Progenitor cell of endocrine pancreas (in vitro differentiated cells): ENCODE results near the gene HSPA9. TPM values are rescaled to one million over a fixed set of nuclear protein-coding genes. Genes with fewer than 3 reads are reported as not detected.
A peak's percentile ranks its signal among the peaks of the same experiment; 100 is the strongest.

Source experiments
- DNase-seq: peaks from one replicate; pipeline ENCODE4 v3.0.0; 2021; ENCODE audit warnings: low spot score; ENCODE audit not compliant: unreplicated experiment
- H3K27ac Mint-ChIP-seq: 2 replicates; pipeline ENCODE4 v1.8.0; 2021; ENCODE audit warnings: mild to moderate bottlenecking, moderate library complexity, mixed read lengths
- H3K27me3 Mint-ChIP-seq: 2 replicates; pipeline ENCODE4 v1.8.0; 2021; ENCODE audit warnings: mixed read lengths
- H3K36me3 Mint-ChIP-seq: 2 replicates; pipeline ENCODE4 v1.8.0; 2022; ENCODE audit warnings: mixed read lengths; ENCODE audit not compliant: insufficient read depth
- H3K4me1 Mint-ChIP-seq: 2 replicates; pipeline ENCODE4 v1.8.0; 2021; ENCODE audit warnings: low read depth, mixed read lengths
- H3K4me3 Mint-ChIP-seq: 2 replicates; pipeline ENCODE4 v1.8.0; 2021; ENCODE audit warnings: low read depth, mild to moderate bottlenecking, moderate library complexity, mixed read lengths
- H3K9me3 Mint-ChIP-seq: 2 replicates; pipeline ENCODE4 v1.8.0; 2021; ENCODE audit warnings: low read depth, mixed read lengths
- CTCF ChIP-seq: fragments of 200-600 bp; sonication (generic); IDR thresholded peaks from one replicate; pipeline ENCODE4 v1.5.0; 2021; ENCODE audit warnings: antibody characterized with exemption, mild to moderate bottlenecking; ENCODE audit not compliant: unreplicated experiment
- total RNA-seq: library from RNA; stranded (reverse); gene quantifications from 2 replicates; pipeline ENCODE4 v1.2.1, GENCODE V29; 2021

HSPA9 gene
- total RNA-seq, 1 donor from 2014 or later = 174 TPM

DNA sequence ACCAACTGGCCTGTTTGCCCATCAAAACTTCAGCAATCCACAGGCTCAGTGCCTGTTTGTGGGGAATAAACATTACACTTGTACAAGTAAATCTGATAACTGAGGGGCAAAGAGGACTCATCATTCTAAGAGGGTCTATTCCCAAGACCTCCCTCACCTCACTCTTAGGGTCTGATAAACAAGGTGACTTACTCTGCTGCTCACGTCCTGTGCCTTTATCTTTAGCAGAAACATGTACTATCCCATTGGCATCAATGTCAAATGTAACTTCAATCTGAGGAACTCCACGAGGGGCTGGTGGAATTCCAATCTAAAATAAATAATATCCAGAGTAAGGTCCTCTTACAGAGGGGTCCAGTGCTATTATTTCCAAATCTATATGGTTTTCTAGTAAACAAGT, 17.5 kb downstream of the HSPA9 start:
- Mint-ChIP-seq H3K4me1 (no peaks in the 10 kb centered on the region), H3K27me3 (no peaks in the 10 kb centered on the region), H3K9me3 (no peaks in the 10 kb centered on the region), H3K4me3 (no peak overlapping the region), H3K36me3 (peaks cover 37% of the 10 kb centered on the region), H3K27ac (peak overlapping the region; percentile 37)
- no peak for DNase-seq
- no peak for TF ChIP-seq CTCF

- H3K27ac Mint-ChIP-seq = no peak overlapping the region
- H3K4me1 Mint-ChIP-seq = no peaks in the 10 kb centered on the region
- peaks cover 21% of the 10 kb centered on the region for H3K36me3 Mint-ChIP-seq
- DNase-seq = no peak
- no peak overlapping the region for H3K4me3 Mint-ChIP-seq
- TF ChIP-seq CTCF = no peak
- H3K9me3 Mint-ChIP-seq = no peaks in the 10 kb centered on the region
- H3K27me3 Mint-ChIP-seq = no peaks in the 10 kb centered on the region
Measured at GRCh38 chr5:138554143-138554542, 21.1 kb downstream of the HSPA9 start.

DNA sequence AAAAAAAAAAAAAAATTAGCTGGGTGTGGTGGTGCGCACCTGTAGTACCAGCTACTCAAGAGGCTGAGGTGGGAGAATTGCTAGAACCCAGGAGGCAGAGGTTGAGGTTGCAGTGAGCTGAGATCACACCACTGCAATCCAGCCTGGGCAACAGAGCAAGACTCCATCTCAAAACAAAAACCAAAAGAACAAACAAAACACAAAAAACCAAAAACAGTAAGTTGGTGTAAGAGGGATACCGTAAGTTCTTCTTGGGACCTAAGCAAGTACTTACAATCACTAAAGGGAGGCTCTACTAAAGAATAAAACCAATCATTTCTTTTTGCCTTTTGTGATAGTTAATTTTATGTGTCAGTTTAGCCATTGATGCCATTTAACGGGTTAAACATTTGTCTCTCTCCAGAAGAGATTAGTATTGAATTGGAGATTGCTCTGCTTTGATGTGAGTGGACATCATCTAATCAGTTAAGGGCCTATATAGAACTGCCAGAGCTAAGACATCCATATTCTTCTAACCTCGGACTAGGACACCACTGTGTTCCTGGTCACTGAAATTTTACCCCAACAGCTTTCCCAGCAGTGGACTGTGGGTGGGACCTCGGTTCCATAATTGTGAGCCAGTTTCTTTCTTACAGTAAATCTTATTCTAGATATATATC, 21.6 kb downstream of the HSPA9 start:
- Mint-ChIP-seq H3K9me3 (no peaks in the 10 kb centered on the region), H3K4me3 (no peak overlapping the region), H3K36me3 (peaks cover 18% of the 10 kb centered on the region), H3K27me3 (no peaks in the 10 kb centered on the region), H3K27ac (no peak overlapping the region), H3K4me1 (no peaks in the 10 kb centered on the region)
- DNase-seq = no peak
- TF ChIP-seq CTCF = no peak

- H3K4me1 Mint-ChIP-seq = no peaks in the 10 kb centered on the region
- no peak for TF ChIP-seq CTCF
- H3K27me3 Mint-ChIP-seq = no peaks in the 10 kb centered on the region
- no peak overlapping the region for H3K27ac Mint-ChIP-seq
- H3K9me3 Mint-ChIP-seq = no peaks in the 10 kb centered on the region
- no peak overlapping the region for H3K4me3 Mint-ChIP-seq
- H3K36me3 Mint-ChIP-seq = peaks cover 13% of the 10 kb centered on the region
- no peak for DNase-seq
Measured at GRCh38 chr5:138552657-138553056, 22.5 kb downstream of the HSPA9 start.

GRCh38 chr5:138549414-138549813, 25.8 kb downstream of the HSPA9 start:
- no peak for DNase-seq
- Mint-ChIP-seq H3K36me3 (no peaks in the 10 kb centered on the region), H3K4me3 (no peak overlapping the region), H3K4me1 (peaks cover 15% of the 10 kb centered on the region), H3K27me3 (no peaks in the 10 kb centered on the region), H3K9me3 (no peaks in the 10 kb centered on the region), H3K27ac (no peak overlapping the region)
- no peak for TF ChIP-seq CTCF
